ENCODE results near the gene POLA1. TPM values are rescaled to one million over a fixed set of nuclear protein-coding genes. Genes with fewer than 3 reads are reported as not detected.

Gene POLA1
- total RNA-seq, 4 donors from 2014 or later, result 5.7 to 13.9 (median 9.9) TPM

GRCh38 chrX:24768556-24768955 lies 74.8 kb downstream of the POLA1 start:
- DNase-seq (ENCODE audit: low spot score) (no peak), ATAC-seq (ENCODE audit: low FRiP score) (no peak)
- no peak for TF ChIP-seq CTCF (IDR thresholded peaks at IDR 0.05)

DNA sequence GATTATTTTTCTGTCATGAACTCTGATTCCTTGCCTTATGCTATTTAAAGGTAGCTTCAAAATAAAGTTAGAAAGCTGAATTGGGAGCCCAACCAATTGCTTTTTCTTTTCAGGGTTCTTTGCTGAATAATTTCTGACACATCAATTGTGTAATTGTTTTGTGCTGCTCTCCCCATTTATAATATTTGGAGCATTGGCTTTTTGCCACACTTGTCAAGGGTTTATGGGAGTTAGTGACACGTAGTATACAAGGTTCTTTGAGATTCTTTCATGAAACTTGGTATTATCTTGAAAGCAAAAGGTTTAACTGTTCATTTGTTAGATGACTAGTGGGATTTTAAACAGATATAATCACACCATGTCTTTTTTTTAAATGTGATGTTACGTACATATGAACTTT lies 80.9 kb downstream of the POLA1 start:
- no peak for DNase-seq (ENCODE audit: low spot score)
- ATAC-seq (ENCODE audit: low FRiP score), result peak; percentile 53
- TF ChIP-seq CTCF (IDR thresholded peaks at IDR 0.05), result no peak

GRCh38 chrX:24775891-24776290 lies 82.2 kb downstream of the POLA1 start:
- DNase-seq (ENCODE audit: low spot score), result no peak
- no peak for TF ChIP-seq CTCF (IDR thresholded peaks at IDR 0.05)
- no peak for ATAC-seq (ENCODE audit: low FRiP score)

DNA sequence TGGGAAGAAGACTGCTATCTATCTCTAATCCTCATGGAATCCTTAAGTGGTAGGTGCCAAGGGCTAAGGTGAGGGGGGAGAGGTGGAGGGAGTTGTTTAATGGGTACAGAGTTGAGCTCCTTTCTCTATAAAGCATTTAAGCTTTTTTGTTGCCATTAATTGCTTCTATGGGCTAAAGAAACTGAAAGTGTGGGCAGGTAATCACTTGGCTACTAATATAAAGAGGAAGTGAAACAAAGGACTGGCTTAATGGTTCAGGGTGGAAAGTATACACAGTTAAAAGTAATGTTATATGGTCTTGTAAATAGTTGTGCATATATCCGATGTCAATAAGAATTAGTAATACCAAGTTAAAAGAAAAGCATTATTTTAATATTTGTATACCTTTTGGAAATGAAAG lies 83.9 kb downstream of the POLA1 start:
- no peak for TF ChIP-seq CTCF (IDR thresholded peaks at IDR 0.05)
- DNase-seq (ENCODE audit: low spot score), result no peak
- ATAC-seq (ENCODE audit: low FRiP score), result no peak

DNA sequence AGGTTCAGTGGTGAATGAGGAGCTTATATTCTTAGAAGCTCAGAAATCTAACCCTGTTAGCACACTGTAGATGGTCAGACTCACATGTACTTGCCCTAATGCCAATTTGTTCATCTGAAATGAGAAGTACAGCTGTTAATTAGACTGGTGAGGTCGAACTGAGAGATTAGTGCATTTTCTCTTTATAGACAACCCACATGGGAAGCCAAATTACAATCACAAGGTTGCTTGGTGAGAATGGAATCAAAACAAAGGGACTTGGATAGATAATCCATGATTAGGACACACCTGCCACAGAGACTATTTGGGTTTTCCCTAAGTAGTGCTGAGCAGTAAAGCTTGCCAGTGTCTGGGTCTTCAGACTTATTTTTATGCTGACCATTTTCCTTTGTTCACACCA lies 88.3 kb downstream of the POLA1 start:
- no peak for DNase-seq (ENCODE audit: low spot score)
- no peak for TF ChIP-seq CTCF (IDR thresholded peaks at IDR 0.05)
- no peak for ATAC-seq (ENCODE audit: low FRiP score)

DNA sequence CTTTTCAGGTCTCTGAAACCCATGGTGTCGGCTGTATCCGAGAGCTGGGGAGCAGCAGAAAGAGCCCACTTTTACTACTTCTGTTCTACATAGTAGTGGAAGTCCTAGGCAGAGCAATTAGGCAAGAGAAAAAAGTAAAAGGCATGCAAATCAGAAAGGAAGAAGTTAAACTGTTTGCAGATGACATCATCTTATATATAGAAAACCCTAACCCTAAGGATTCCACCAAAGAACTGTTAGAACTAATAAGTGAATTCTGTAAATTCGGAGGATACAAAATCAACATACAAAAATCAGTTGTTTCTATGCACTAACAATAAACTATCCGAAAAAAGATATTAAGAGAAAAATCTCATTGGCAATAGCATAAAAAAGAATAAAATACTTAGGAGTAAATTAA lies 95.3 kb downstream of the POLA1 start:
- TF ChIP-seq CTCF (IDR thresholded peaks at IDR 0.05), result no peak
- no peak for ATAC-seq (ENCODE audit: low FRiP score)
- DNase-seq (ENCODE audit: low spot score), result no peak

DNA sequence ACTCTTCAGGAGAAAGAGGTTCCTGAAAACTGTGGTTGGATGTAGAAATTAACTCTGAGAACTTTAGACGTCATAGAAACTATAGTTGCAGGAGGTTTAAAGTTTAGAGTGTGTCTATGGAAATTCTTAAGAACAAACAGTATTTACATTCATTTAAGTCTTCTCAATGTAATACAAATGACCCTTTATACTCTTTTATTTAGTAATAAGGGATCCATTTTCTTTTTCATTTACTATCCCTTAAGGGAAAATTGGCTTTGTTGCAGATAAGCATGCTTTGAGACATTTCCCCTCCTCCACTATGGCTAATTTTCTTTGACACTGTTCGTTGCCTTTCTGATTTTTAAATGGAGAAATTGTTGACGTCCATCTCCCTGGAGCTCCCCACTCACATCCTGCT lies 96.4 kb downstream of the POLA1 start:
- no peak for TF ChIP-seq CTCF (IDR thresholded peaks at IDR 0.05)
- DNase-seq (ENCODE audit: low spot score) (no peak), ATAC-seq (ENCODE audit: low FRiP score) (no peak)
